ENCODE data around the gene LRRC74A.

The LRRC74A gene

DNA sequence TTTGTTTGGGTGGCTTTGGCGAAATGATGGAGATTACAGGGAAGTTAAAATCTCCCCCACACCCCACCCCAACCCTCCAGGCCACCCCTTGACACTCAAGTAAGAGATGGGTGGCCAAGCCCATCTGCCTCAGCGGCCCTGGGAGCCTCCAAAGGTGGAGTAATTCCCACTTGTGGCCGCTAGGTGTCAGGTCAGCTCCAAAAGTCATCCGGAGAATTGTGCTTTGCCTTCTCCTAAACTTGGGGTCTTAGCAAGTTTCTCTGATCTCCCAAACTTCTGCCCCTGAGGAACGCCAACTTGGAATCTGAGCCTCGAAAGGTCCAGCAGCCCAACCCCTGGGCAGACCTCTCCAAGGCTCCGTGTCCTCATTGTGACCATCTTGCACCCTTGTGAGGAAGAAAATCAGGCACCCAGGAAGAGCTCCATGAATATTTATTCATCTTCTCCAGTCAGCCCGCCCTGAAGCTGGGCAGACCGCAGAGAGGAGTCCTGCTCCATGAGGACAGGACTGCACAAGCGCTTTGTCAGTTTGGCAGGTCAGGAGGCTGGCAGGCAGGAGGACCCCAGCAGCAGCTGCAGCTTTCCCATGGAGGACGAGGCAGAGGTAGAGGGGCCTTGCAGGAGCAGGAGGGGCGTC, 46.7 kb downstream of the LRRC74A start:
- DNase-seq = peak; percentile 48 to 73 (median 64)
- WGBS (ENCODE audit: insufficient coverage) = 47% methylated on average over 11 of the region's 12 CpGs
- Histone ChIP-seq H3K36me3 (ENCODE audit: control insufficient read depth in 4 of 4, insufficient read depth in 4 of 4, low read length in 3 of 4) (no peaks in the 10 kb centered on the region), H3K27me3 (replicated peaks in 2 of 5; ENCODE audit: control insufficient read depth in 4 of 5, insufficient read depth in 5 of 5, low read length in 4 of 5) (no peaks in the 10 kb centered on the region), H3K9me3 (ENCODE audit: control extremely low read depth in 1 of 5, control insufficient read depth in 4 of 5, insufficient read depth in 2 of 5, low read depth in 1 of 5, low read length in 4 of 5) (peaks cover 0 to 8% (median 0%) of the 10 kb centered on the region in 5 experiments), H3K4me3 (ENCODE audit: control insufficient read depth in 1 of 7, extremely low read depth in 1 of 7, insufficient read depth in 4 of 7, low read depth in 2 of 7, low read length in 6 of 7) (no peak overlapping the region), H3K27ac (ENCODE audit: insufficient read depth in 1 of 2, low read depth in 1 of 2, low read length in 2 of 2, poor library complexity in 1 of 2, severe bottlenecking in 2 of 2) (no peak overlapping the region), H3K4me1 (ENCODE audit: control extremely low read depth in 1 of 4, control insufficient read depth in 4 of 4, insufficient read depth in 4 of 4, low read length in 3 of 4) (peaks cover 0 to 17% (median 8%) of the 10 kb centered on the region in 4 experiments)
- ChIA-PET POLR2A (no interaction called here), CTCF (interaction anchor here (0.8 to 32.4 kb wide), 21 partner anchors 12 to 443 kb away, joined by 3 to 791 read pairs (median 4); partner anchors contain the start of gene CIPC)

DNA sequence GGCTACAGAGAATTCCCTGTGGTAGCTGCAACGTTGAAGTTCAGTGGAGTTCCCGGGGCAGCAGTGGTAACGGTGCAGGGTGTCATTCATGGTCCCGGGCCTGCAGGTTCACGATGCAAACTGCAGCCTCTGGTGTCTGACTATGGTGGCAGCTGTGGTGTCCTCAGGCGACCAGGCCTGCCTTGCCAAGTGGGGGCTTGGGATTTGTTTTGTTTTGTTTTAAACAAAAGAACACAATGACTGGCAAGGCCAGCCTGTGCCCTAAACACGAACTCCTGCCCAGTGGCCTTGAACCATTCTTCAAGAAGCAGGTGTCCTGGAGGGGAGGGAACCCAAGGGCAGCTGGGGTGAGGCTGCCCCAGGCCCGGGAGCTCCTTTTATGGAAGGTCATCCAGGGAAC, 48.5 kb downstream of the LRRC74A start:
- POLR2A ChIA-PET = no interaction called here
- Histone ChIP-seq H3K4me3 (ENCODE audit: control insufficient read depth in 1 of 7, extremely low read depth in 1 of 7, insufficient read depth in 4 of 7, low read depth in 2 of 7, low read length in 6 of 7) (no peak overlapping the region), H3K36me3 (ENCODE audit: control insufficient read depth in 4 of 4, insufficient read depth in 4 of 4, low read length in 3 of 4) (no peaks in the 10 kb centered on the region), H3K27ac (ENCODE audit: insufficient read depth in 1 of 2, low read depth in 1 of 2, low read length in 2 of 2, poor library complexity in 1 of 2, severe bottlenecking in 2 of 2) (no peak overlapping the region), H3K4me1 (ENCODE audit: control extremely low read depth in 1 of 4, control insufficient read depth in 4 of 4, insufficient read depth in 4 of 4, low read length in 3 of 4) (peaks cover 0 to 10% (median 2%) of the 10 kb centered on the region in 4 experiments), H3K9me3 (ENCODE audit: control extremely low read depth in 1 of 5, control insufficient read depth in 4 of 5, insufficient read depth in 2 of 5, low read depth in 1 of 5, low read length in 4 of 5) (peaks cover 0 to 8% (median 0%) of the 10 kb centered on the region in 5 experiments), H3K27me3 (replicated peaks in 2 of 5; ENCODE audit: control insufficient read depth in 4 of 5, insufficient read depth in 5 of 5, low read length in 4 of 5) (no peaks in the 10 kb centered on the region)
- CTCF ChIA-PET = interaction anchor here (0.6 to 32.4 kb wide), 33 partner anchors 8 to 441 kb away, joined by 3 to 791 read pairs (median 5); partner anchors contain the start of genes ANGEL1 and CIPC
- 95% methylated on average over 8 of the region's 8 CpGs for WGBS (ENCODE audit: insufficient coverage)
- no peak for DNase-seq

DNA sequence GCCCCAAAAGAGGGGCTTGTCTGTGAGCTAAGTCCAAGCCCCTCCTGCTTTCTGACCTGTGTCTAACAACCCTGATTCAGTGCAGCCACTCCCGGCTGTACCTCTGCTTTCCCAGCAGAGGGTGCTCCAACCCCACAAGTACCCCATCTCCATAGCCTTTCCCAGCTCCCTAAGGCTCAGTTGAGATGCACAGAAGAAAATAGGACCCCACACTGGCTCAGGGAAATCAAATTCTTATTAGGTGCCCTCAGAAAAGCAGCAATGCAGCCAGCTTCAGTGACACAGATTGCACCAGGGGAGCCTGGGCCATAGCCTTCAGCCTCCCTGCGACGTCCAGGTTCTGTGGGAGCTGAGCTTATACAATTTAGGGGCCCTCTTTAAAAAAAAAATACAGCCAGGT, 49.9 kb downstream of the LRRC74A start:
- no peaks in the 10 kb centered on the region for H3K36me3 ChIP-seq (ENCODE audit: control insufficient read depth in 4 of 4, insufficient read depth in 4 of 4, low read length in 3 of 4)
- ChIA-PET POLR2A (no interaction called here), CTCF (interaction anchor here (0.6 to 32.4 kb wide), 52 partner anchors 9 to 1049 kb away, joined by 3 to 791 read pairs (median 5); partner anchors contain the start of genes CIPC and IRF2BPL)
- DNase-seq = peak; percentile 60 to 72 (median 65)
- no peak overlapping the region for H3K27ac ChIP-seq (ENCODE audit: insufficient read depth in 1 of 2, low read depth in 1 of 2, low read length in 2 of 2, poor library complexity in 1 of 2, severe bottlenecking in 2 of 2)
- peaks cover 0 to 10% (median 2%) of the 10 kb centered on the region in 4 experiments for H3K4me1 ChIP-seq (ENCODE audit: control extremely low read depth in 1 of 4, control insufficient read depth in 4 of 4, insufficient read depth in 4 of 4, low read length in 3 of 4)
- peaks cover 0 to 8% (median 0%) of the 10 kb centered on the region in 5 experiments for H3K9me3 ChIP-seq (ENCODE audit: control extremely low read depth in 1 of 5, control insufficient read depth in 4 of 5, insufficient read depth in 2 of 5, low read depth in 1 of 5, low read length in 4 of 5)
- 85% methylated on average over 2 of the region's 3 CpGs for WGBS (ENCODE audit: insufficient coverage)
- H3K4me3 ChIP-seq (ENCODE audit: control insufficient read depth in 1 of 7, extremely low read depth in 1 of 7, insufficient read depth in 4 of 7, low read depth in 2 of 7, low read length in 6 of 7) = no peak overlapping the region
- H3K27me3 ChIP-seq (replicated peaks in 2 of 5; ENCODE audit: control insufficient read depth in 4 of 5, insufficient read depth in 5 of 5, low read length in 4 of 5) = no peaks in the 10 kb centered on the region

DNA sequence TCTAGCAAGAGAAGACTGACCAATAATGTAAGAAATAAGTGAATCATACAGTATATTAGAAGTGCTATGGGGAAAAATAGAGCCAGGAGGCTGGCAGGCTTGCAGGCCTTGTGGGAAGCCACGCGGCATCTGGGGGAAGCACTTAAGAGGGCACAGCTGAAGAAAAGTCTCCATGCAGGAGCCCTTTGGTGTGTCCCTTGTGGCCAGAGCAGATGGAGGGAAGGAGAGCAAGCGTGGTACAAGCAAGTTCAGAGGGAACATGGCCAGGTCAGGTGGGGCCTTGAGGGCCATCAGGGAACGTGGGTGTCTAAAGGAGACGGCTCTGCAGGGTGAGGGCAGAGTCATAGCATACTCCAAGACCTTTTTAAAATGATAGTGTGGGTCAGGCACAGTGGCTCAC, 51.7 kb downstream of the LRRC74A start:
- Histone ChIP-seq H3K4me1 (ENCODE audit: control extremely low read depth in 1 of 4, control insufficient read depth in 4 of 4, insufficient read depth in 4 of 4, low read length in 3 of 4) (peaks cover 0 to 13% (median 4%) of the 10 kb centered on the region in 4 experiments), H3K4me3 (ENCODE audit: control insufficient read depth in 1 of 7, extremely low read depth in 1 of 7, insufficient read depth in 4 of 7, low read depth in 2 of 7, low read length in 6 of 7) (no peak overlapping the region), H3K36me3 (ENCODE audit: control insufficient read depth in 4 of 4, insufficient read depth in 4 of 4, low read length in 3 of 4) (no peaks in the 10 kb centered on the region), H3K9me3 (ENCODE audit: control extremely low read depth in 1 of 5, control insufficient read depth in 4 of 5, insufficient read depth in 2 of 5, low read depth in 1 of 5, low read length in 4 of 5) (peaks cover 0 to 8% (median 0%) of the 10 kb centered on the region in 5 experiments), H3K27me3 (replicated peaks in 2 of 5; ENCODE audit: control insufficient read depth in 4 of 5, insufficient read depth in 5 of 5, low read length in 4 of 5) (no peaks in the 10 kb centered on the region), H3K27ac (ENCODE audit: insufficient read depth in 1 of 2, low read depth in 1 of 2, low read length in 2 of 2, poor library complexity in 1 of 2, severe bottlenecking in 2 of 2) (no peak overlapping the region)
- peak in 2 of 3 donors; percentile 50 to 58 for DNase-seq
- 66% methylated on average over 5 of the region's 5 CpGs for WGBS (ENCODE audit: insufficient coverage)
- CTCF ChIA-PET = interaction anchor here (2.9 to 32.4 kb wide), 4 partner anchors 37 to 190 kb away, joined by 7 to 791 read pairs (median 145); no protein-coding TSS in a partner anchor
- POLR2A ChIA-PET = no interaction called here

DNA sequence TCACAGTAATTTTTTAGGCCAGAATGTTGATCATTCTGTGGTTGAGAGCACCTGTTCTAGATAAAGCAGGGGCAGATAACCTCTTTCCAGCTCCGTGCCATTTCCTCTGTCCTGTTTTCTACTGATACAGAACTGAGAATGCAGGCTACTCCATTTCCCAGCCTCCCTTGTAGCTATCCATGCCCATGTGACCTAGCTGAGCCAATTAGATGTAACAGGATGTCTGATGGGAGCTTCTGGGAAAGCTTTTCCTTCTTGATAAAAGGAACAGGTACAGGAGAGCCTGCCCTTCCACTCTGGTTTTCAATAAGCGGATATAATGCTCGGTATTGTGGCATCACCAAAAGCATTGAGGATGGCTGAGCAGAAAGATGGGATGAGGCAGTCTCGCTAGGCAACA, 54.2 kb downstream of the LRRC74A start:
- CTCF ChIA-PET = interaction anchor here (0.7 to 32.4 kb wide), 9 partner anchors 12 to 273 kb away, joined by 3 to 791 read pairs (median 3); no protein-coding TSS in a partner anchor
- POLR2A ChIA-PET = interaction anchor here (0.9 kb wide), 1 partner anchor 183 kb away, joined by 3 read pairs; no protein-coding TSS in a partner anchor

DNA sequence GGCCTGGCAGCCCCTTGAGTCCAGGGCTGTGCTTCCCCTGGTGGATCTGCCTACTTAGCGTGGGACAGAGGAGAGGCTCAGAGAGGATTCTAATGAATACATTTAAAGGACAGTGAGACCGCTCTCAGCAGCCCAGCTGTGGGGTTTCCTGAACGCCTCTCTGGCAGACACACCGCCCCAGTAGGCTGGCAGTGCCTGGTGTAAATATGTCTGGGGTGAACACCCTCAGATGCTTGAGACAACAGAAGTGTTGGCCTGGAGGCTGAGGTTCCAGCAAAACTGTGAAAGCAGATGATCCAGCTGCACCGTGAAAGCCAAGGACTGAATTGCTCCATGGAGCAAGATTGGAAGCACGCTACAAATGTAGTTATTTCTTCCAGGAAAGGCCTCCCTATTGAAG, 55.1 kb downstream of the LRRC74A start:
- 94% methylated on average over 6 of the region's 6 CpGs for WGBS (ENCODE audit: insufficient coverage)
- no peak for DNase-seq
- Histone ChIP-seq H3K4me1 (ENCODE audit: control extremely low read depth in 1 of 4, control insufficient read depth in 4 of 4, insufficient read depth in 4 of 4, low read length in 3 of 4) (peaks cover 0 to 24% (median 12%) of the 10 kb centered on the region in 4 experiments), H3K9me3 (ENCODE audit: control extremely low read depth in 1 of 5, control insufficient read depth in 4 of 5, insufficient read depth in 2 of 5, low read depth in 1 of 5, low read length in 4 of 5) (no peaks in the 10 kb centered on the region), H3K4me3 (ENCODE audit: control insufficient read depth in 1 of 7, extremely low read depth in 1 of 7, insufficient read depth in 4 of 7, low read depth in 2 of 7, low read length in 6 of 7) (no peak overlapping the region), H3K36me3 (ENCODE audit: control insufficient read depth in 4 of 4, insufficient read depth in 4 of 4, low read length in 3 of 4) (no peaks in the 10 kb centered on the region), H3K27me3 (replicated peaks in 2 of 5; ENCODE audit: control insufficient read depth in 4 of 5, insufficient read depth in 5 of 5, low read length in 4 of 5) (no peaks in the 10 kb centered on the region), H3K27ac (ENCODE audit: insufficient read depth in 1 of 2, low read depth in 1 of 2, low read length in 2 of 2, poor library complexity in 1 of 2, severe bottlenecking in 2 of 2) (no peak overlapping the region)
- POLR2A ChIA-PET = no interaction called here
- CTCF ChIA-PET = interaction anchor here (0.7 to 32.4 kb wide), 9 partner anchors 10 to 272 kb away, joined by 3 to 791 read pairs (median 5); no protein-coding TSS in a partner anchor

More for the DNA sequence above, 54.2 kb downstream of the LRRC74A start:
- Histone ChIP-seq H3K4me3 (ENCODE audit: control insufficient read depth in 1 of 7, extremely low read depth in 1 of 7, insufficient read depth in 4 of 7, low read depth in 2 of 7, low read length in 6 of 7) (no peak overlapping the region), H3K4me1 (ENCODE audit: control extremely low read depth in 1 of 4, control insufficient read depth in 4 of 4, insufficient read depth in 4 of 4, low read length in 3 of 4) (peaks cover 0 to 24% (median 12%) of the 10 kb centered on the region in 4 experiments), H3K27me3 (replicated peaks in 2 of 5; ENCODE audit: control insufficient read depth in 4 of 5, insufficient read depth in 5 of 5, low read length in 4 of 5) (no peaks in the 10 kb centered on the region), H3K36me3 (ENCODE audit: control insufficient read depth in 4 of 4, insufficient read depth in 4 of 4, low read length in 3 of 4) (no peaks in the 10 kb centered on the region), H3K27ac (ENCODE audit: insufficient read depth in 1 of 2, low read depth in 1 of 2, low read length in 2 of 2, poor library complexity in 1 of 2, severe bottlenecking in 2 of 2) (no peak overlapping the region), H3K9me3 (ENCODE audit: control extremely low read depth in 1 of 5, control insufficient read depth in 4 of 5, insufficient read depth in 2 of 5, low read depth in 1 of 5, low read length in 4 of 5) (peaks cover 0 to 5% (median 0%) of the 10 kb centered on the region in 5 experiments)
- no peak for DNase-seq
- WGBS (ENCODE audit: insufficient coverage) = 95% methylated on average over 3 of the region's 4 CpGs

DNA sequence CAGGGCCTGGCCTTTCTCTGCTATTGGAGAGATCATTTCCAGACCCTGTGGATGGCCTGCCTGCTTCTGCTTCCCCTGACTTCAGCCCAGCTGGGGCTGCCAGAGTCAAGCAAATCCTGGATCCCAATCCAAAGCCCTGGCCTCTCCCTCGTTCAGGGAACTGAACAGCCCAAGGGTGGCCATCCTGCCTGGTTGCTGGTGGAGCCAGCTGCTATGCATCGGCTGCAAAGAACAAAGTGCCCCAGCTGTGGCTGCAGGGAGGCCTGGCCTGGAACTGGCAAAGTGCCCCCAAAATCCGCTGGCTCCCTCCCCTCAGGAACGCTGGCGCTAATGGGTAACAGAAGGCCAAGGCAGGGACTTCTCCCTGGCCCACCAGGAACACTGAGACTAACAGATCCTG, 56.4 kb downstream of the LRRC74A start:
- Histone ChIP-seq H3K4me3 (ENCODE audit: control insufficient read depth in 1 of 7, extremely low read depth in 1 of 7, insufficient read depth in 4 of 7, low read depth in 2 of 7, low read length in 6 of 7) (no peak overlapping the region), H3K9me3 (ENCODE audit: control extremely low read depth in 1 of 5, control insufficient read depth in 4 of 5, insufficient read depth in 2 of 5, low read depth in 1 of 5, low read length in 4 of 5) (no peaks in the 10 kb centered on the region), H3K36me3 (ENCODE audit: control insufficient read depth in 4 of 4, insufficient read depth in 4 of 4, low read length in 3 of 4) (no peaks in the 10 kb centered on the region), H3K4me1 (ENCODE audit: control extremely low read depth in 1 of 4, control insufficient read depth in 4 of 4, insufficient read depth in 4 of 4, low read length in 3 of 4) (peaks cover 0 to 17% (median 12%) of the 10 kb centered on the region in 4 experiments), H3K27me3 (replicated peaks in 2 of 5; ENCODE audit: control insufficient read depth in 4 of 5, insufficient read depth in 5 of 5, low read length in 4 of 5) (no peaks in the 10 kb centered on the region), H3K27ac (ENCODE audit: insufficient read depth in 1 of 2, low read depth in 1 of 2, low read length in 2 of 2, poor library complexity in 1 of 2, severe bottlenecking in 2 of 2) (no peak overlapping the region)
- CTCF ChIA-PET = interaction anchor here (1.1 to 32.4 kb wide), 5 partner anchors 9 to 185 kb away, joined by 3 to 791 read pairs (median 6); no protein-coding TSS in a partner anchor
- no peak for DNase-seq
- WGBS (ENCODE audit: insufficient coverage) = 89% methylated on average over 2 of the region's 5 CpGs
- POLR2A ChIA-PET = no interaction called here
